ENCODE results near the gene PLEKHG5. TPM values are rescaled to one million over a fixed set of nuclear protein-coding genes. Genes with fewer than 3 reads are reported as not detected.
A peak's percentile ranks its signal among the peaks of the same experiment; 100 is the strongest.

The PLEKHG5 gene
- total RNA-seq, 1 donor from 2014 or later: 109 TPM

DNA sequence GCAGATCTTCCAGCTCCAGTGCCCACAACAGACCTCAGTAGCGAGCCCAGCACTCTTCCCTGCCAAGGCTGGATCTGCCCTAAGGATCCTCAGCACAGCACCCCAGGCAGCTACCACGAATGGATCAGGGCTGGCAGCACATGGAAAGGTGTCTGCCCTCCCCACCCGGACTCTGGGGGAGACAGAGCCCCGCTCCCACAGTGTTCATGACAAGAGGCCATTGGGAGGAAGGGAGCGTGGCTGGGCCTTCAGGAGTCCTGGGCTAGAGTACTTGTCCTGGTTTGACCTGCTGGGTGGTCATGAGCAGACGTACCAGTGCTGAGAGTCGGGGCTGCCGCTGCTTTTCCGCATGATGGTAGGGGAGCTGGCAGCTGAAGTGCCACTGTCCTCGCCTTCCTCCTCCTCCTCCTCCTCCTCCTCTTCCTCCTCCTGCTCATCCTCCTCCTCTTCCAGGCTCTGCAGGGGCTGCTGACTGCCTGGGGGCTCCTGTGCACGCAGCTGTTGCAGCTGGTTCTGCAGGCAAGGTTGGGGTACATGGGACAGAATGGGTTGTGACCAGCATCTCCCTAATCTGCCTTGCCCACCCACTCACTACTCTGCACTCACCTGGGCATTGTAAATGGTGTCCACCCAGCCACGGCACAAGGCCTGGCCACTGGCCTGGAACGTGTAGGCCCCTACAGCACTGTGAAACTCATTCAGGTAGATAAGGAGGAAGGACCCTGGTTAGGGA, 22.6 kb downstream of the PLEKHG5 start:
- TF ChIP-seq, protein P1, sequence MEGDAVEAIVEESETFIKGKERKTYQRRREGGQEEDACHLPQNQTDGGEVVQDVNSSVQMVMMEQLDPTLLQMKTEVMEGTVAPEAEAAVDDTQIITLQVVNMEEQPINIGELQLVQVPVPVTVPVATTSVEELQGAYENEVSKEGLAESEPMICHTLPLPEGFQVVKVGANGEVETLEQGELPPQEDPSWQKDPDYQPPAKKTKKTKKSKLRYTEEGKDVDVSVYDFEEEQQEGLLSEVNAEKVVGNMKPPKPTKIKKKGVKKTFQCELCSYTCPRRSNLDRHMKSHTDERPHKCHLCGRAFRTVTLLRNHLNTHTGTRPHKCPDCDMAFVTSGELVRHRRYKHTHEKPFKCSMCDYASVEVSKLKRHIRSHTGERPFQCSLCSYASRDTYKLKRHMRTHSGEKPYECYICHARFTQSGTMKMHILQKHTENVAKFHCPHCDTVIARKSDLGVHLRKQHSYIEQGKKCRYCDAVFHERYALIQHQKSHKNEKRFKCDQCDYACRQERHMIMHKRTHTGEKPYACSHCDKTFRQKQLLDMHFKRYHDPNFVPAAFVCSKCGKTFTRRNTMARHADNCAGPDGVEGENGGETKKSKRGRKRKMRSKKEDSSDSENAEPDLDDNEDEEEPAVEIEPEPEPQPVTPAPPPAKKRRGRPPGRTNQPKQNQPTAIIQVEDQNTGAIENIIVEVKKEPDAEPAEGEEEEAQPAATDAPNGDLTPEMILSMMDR (IDR thresholded peaks at IDR 0.05; ENCODE audit: unreplicated experiment): no peak
- Mint-ChIP-seq H3K27me3 (ENCODE audit: unreplicated experiment) (peaks cover 19% of the 10 kb centered on the region), H3K4me1 (ENCODE audit: unreplicated experiment) (no peaks in the 10 kb centered on the region), H3K9me3 (ENCODE audit: unreplicated experiment) (no peaks in the 10 kb centered on the region), H3K36me3 (ENCODE audit: low read depth, unreplicated experiment) (peaks cover 21% of the 10 kb centered on the region), H3K4me3 (ENCODE audit: unreplicated experiment) (no peak overlapping the region), H3K27ac (ENCODE audit: unreplicated experiment) (peak overlapping the region; percentile 50)
- no peak for DNase-seq (ENCODE audit: low spot score)

DNA sequence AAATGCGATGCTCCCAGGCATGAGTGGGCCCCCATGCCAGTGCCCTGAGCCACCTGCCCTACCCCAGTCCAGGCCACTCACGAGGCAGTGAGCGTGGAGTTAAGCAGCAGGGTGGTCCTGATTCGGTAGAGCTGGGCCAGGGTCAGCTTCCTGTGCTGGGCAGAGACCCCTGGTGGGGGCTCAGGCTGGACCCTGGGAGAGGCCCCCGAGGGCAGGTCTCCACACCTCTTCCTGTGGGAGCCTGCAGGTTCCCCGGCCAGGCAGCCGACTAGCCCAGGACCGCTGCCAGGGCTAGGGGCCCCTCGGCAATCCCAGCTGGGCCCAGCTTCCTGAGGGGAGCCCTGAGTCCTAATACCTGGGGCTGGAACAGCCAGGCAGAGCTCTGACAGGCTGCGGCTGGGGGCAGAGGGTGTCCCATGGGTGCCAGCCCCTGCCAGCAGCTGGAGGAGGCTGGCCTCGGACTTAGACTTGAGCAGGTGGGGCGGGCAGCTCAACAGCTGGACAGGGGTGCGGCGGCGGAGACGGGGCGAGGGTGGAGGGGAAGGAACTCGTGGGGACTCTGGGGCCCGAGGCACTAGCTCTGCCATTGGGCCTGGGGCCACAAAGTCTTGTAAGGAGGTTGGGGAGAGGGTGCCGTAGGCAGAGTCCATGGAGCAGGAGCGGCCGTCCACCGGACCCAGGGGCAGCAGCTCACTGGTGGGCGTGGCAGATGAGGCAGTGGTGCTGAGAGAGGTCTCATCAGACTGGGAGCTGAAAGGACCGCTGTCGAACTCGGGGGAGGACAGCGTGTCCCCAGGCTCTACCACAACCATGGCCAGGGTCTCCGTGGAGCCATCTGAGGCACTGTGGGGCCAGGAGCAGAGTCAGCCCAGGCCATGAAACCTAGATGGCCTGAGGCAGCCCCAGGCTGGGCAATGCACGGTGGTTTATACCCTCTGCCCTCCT, 23.5 kb downstream of the PLEKHG5 start:
- Mint-ChIP-seq H3K27me3 (ENCODE audit: unreplicated experiment) (peaks cover 19% of the 10 kb centered on the region), H3K36me3 (ENCODE audit: low read depth, unreplicated experiment) (peaks cover 25% of the 10 kb centered on the region), H3K9me3 (ENCODE audit: unreplicated experiment) (no peaks in the 10 kb centered on the region), H3K4me3 (ENCODE audit: unreplicated experiment) (no peak overlapping the region), H3K27ac (ENCODE audit: unreplicated experiment) (no peak overlapping the region), H3K4me1 (ENCODE audit: unreplicated experiment) (no peaks in the 10 kb centered on the region)
- TF ChIP-seq, protein P1 (IDR thresholded peaks at IDR 0.05; ENCODE audit: unreplicated experiment): no peak
- DNase-seq (ENCODE audit: low spot score): no peak

DNA sequence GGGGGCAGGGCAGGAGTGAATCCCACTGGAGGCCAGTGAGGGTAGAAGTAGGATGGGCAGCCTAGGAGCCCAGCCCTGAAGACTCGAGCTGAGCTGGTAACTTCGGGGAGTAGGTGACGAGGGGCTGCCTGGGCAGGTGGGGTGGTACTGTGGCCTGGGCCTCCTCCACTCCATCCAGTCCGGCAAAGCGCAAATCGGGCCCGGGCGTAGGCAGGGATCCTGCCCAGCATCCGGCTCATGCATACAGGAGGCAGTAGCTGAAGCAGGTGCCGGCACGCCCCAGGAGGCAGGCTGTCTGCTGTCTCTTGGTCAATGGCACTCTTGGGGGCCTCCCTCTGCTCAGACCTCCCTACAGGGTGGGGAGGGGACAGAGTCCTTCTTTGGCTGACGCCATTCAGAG, 24.2 kb downstream of the PLEKHG5 start:
- Mint-ChIP-seq H3K4me3 (ENCODE audit: unreplicated experiment) (no peak overlapping the region), H3K36me3 (ENCODE audit: low read depth, unreplicated experiment) (peaks cover 30% of the 10 kb centered on the region), H3K27me3 (ENCODE audit: unreplicated experiment) (peaks cover 19% of the 10 kb centered on the region), H3K4me1 (ENCODE audit: unreplicated experiment) (peaks cover 2% of the 10 kb centered on the region), H3K9me3 (ENCODE audit: unreplicated experiment) (no peaks in the 10 kb centered on the region), H3K27ac (ENCODE audit: unreplicated experiment) (no peak overlapping the region)
- no peak for DNase-seq (ENCODE audit: low spot score)
- TF ChIP-seq, protein P1 (IDR thresholded peaks at IDR 0.05; ENCODE audit: unreplicated experiment): no peak

DNA sequence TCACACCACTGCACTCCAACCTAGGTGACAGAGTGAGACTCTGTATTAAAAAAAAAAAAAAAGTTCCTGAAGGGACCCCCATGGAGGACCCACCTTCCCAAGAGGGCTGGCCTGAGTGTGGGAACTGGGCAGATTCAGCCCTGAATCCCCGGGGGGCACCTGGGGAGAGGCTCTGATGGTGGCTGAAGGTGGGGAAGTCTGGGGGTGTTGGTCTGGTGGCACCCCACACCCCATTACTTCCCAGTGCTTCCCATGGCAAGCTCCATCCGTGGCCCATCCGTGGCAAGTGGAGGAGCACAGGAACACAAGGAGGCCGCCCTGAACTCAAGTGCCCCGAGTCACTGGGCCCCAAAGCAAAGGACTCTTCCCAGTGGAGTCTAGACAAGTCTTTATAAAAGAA, 24.7 kb downstream of the PLEKHG5 start:
- no peaks in the 10 kb centered on the region for H3K9me3 Mint-ChIP-seq (ENCODE audit: unreplicated experiment)
- no peak for DNase-seq (ENCODE audit: low spot score)
- H3K36me3 Mint-ChIP-seq (ENCODE audit: low read depth, unreplicated experiment): peaks cover 31% of the 10 kb centered on the region
- TF ChIP-seq, protein P1 (IDR thresholded peaks at IDR 0.05; ENCODE audit: unreplicated experiment): no peak
- H3K27ac Mint-ChIP-seq (ENCODE audit: unreplicated experiment): no peak overlapping the region
- peaks cover 2% of the 10 kb centered on the region for H3K4me1 Mint-ChIP-seq (ENCODE audit: unreplicated experiment)
- peaks cover 19% of the 10 kb centered on the region for H3K27me3 Mint-ChIP-seq (ENCODE audit: unreplicated experiment)
- H3K4me3 Mint-ChIP-seq (ENCODE audit: unreplicated experiment): no peak overlapping the region
